WTC11 (cell line): ENCODE data around the gene STAC2.

Source experiments
- ESRRA ChIP-seq: sonication (generic); formaldehyde crosslinking; IDR thresholded peaks from 2 replicates; pipeline ENCODE4 v1.8.1; 2022; ENCODE audit warnings: mild to moderate bottlenecking, missing genetic modification reagents, borderline replicate concordance
- FOXJ3 ChIP-seq: sonication (generic); formaldehyde crosslinking; IDR thresholded peaks from 2 replicates; pipeline ENCODE4 v1.9.0; 2021; ENCODE audit warnings: missing genetic modification reagents, mild to moderate bottlenecking, borderline replicate concordance
- ZBTB21 ChIP-seq: sonication (generic); formaldehyde crosslinking; IDR thresholded peaks from 2 replicates; pipeline ENCODE4 v1.8.1; 2023; ENCODE audit warnings: mild to moderate bottlenecking, missing genetic modification reagents, borderline replicate concordance
- ZNF121 ChIP-seq: sonication (generic); formaldehyde crosslinking; IDR thresholded peaks from 2 replicates; pipeline ENCODE4 v1.8.0; 2023; ENCODE audit warnings: missing genetic modification reagents
- ZNF138 ChIP-seq: sonication (generic); formaldehyde crosslinking; conservative IDR thresholded peaks from 2 replicates; pipeline ENCODE4 v1.8.1; 2022; ENCODE audit warnings: mild to moderate bottlenecking, moderate library complexity, missing genetic modification reagents
- TF ChIP-seq, protein P1 (sequence below): fragments of 200-600 bp; IDR thresholded peaks from 2 replicates; pipeline ENCODE4 v1.8.0; 2022; ENCODE audit warnings: antibody characterized with exemption
- TF ChIP-seq, protein P2 (sequence below): sonication (generic); formaldehyde crosslinking; IDR thresholded peaks from 2 replicates; pipeline ENCODE4 v1.8.0; 2022; ENCODE audit warnings: mild to moderate bottlenecking, missing genetic modification reagents
- TF ChIP-seq, protein P3 (sequence below): sonication (generic); formaldehyde crosslinking; IDR thresholded peaks from 2 replicates; pipeline ENCODE4 v1.8.1; 2023; ENCODE audit warnings: mild to moderate bottlenecking, missing genetic modification reagents, borderline replicate concordance
- TF ChIP-seq, protein P4 (sequence below): sonication (generic); formaldehyde crosslinking; conservative IDR thresholded peaks from 2 replicates; pipeline ENCODE4 v1.8.1; 2022; ENCODE audit warnings: mild to moderate bottlenecking, missing genetic modification reagents
- TF ChIP-seq, protein P5 (sequence below): sonication (generic); formaldehyde crosslinking; IDR thresholded peaks from 2 replicates; pipeline ENCODE4 v1.8.0; 2022; ENCODE audit warnings: mild to moderate bottlenecking, missing genetic modification reagents

DNA sequence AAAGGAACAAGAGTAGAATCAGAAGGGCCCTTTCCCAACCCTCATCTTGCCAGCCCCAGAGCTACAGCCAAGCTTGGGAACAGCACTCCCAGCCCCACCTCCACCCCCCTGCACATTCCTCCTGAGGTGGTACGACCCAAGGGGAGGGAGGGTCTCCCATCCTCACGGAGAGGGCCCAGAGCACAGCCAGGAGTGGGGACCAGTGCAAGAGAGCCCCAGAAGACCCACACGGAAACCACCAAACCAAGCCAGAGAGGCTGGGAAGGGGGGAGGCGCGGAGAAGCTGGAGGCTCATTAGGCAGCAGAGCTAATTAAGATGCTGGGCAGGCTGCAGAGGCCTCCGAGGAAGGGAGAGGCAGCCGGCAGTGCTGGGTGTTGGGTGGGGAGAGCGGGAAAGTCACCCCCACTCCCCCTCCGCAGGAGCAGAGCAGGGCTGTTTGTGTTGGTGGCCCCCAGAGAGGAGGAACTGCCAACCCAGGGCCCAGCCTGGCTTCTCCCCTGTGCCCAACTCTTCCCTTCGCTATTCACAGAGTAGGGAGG, 30.7 kb downstream of the STAC2 start:
- TF ChIP-seq, protein P1, sequence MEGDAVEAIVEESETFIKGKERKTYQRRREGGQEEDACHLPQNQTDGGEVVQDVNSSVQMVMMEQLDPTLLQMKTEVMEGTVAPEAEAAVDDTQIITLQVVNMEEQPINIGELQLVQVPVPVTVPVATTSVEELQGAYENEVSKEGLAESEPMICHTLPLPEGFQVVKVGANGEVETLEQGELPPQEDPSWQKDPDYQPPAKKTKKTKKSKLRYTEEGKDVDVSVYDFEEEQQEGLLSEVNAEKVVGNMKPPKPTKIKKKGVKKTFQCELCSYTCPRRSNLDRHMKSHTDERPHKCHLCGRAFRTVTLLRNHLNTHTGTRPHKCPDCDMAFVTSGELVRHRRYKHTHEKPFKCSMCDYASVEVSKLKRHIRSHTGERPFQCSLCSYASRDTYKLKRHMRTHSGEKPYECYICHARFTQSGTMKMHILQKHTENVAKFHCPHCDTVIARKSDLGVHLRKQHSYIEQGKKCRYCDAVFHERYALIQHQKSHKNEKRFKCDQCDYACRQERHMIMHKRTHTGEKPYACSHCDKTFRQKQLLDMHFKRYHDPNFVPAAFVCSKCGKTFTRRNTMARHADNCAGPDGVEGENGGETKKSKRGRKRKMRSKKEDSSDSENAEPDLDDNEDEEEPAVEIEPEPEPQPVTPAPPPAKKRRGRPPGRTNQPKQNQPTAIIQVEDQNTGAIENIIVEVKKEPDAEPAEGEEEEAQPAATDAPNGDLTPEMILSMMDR: no peak
- no peak for TF ChIP-seq ZNF138 (CRISPR knock-in tag)
- no peak for TF ChIP-seq ZBTB21 (CRISPR knock-in tag)
- TF ChIP-seq, protein P2, sequence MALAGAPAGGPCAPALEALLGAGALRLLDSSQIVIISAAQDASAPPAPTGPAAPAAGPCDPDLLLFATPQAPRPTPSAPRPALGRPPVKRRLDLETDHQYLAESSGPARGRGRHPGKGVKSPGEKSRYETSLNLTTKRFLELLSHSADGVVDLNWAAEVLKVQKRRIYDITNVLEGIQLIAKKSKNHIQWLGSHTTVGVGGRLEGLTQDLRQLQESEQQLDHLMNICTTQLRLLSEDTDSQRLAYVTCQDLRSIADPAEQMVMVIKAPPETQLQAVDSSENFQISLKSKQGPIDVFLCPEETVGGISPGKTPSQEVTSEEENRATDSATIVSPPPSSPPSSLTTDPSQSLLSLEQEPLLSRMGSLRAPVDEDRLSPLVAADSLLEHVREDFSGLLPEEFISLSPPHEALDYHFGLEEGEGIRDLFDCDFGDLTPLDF: no peak
- TF ChIP-seq FOXJ3 (CRISPR knock-in tag): no peak
- TF ChIP-seq ZNF121: no peak
- TF ChIP-seq, protein P3, sequence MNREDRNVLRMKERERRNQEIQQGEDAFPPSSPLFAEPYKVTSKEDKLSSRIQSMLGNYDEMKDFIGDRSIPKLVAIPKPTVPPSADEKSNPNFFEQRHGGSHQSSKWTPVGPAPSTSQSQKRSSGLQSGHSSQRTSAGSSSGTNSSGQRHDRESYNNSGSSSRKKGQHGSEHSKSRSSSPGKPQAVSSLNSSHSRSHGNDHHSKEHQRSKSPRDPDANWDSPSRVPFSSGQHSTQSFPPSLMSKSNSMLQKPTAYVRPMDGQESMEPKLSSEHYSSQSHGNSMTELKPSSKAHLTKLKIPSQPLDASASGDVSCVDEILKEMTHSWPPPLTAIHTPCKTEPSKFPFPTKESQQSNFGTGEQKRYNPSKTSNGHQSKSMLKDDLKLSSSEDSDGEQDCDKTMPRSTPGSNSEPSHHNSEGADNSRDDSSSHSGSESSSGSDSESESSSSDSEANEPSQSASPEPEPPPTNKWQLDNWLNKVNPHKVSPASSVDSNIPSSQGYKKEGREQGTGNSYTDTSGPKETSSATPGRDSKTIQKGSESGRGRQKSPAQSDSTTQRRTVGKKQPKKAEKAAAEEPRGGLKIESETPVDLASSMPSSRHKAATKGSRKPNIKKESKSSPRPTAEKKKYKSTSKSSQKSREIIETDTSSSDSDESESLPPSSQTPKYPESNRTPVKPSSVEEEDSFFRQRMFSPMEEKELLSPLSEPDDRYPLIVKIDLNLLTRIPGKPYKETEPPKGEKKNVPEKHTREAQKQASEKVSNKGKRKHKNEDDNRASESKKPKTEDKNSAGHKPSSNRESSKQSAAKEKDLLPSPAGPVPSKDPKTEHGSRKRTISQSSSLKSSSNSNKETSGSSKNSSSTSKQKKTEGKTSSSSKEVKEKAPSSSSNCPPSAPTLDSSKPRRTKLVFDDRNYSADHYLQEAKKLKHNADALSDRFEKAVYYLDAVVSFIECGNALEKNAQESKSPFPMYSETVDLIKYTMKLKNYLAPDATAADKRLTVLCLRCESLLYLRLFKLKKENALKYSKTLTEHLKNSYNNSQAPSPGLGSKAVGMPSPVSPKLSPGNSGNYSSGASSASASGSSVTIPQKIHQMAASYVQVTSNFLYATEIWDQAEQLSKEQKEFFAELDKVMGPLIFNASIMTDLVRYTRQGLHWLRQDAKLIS: no peak
- TF ChIP-seq, protein P4, sequence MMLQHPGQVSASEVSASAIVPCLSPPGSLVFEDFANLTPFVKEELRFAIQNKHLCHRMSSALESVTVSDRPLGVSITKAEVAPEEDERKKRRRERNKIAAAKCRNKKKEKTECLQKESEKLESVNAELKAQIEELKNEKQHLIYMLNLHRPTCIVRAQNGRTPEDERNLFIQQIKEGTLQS: no peak
- TF ChIP-seq, protein P5, sequence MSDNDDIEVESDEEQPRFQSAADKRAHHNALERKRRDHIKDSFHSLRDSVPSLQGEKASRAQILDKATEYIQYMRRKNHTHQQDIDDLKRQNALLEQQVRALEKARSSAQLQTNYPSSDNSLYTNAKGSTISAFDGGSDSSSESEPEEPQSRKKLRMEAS (CRISPR knock-in tag): no peak
- no peak for TF ChIP-seq ESRRA (CRISPR knock-in tag)
